Neural cell (in vitro differentiated cells): ENCODE results near the gene GPR17. TPM values are rescaled to one million over a fixed set of nuclear protein-coding genes. Genes with fewer than 3 reads are reported as not detected.

Source experiments
- H2AFZ ChIP-seq: fragments of 200-600, 300-800 bp; sonication (generic), shearing (Covaris generic); 2 replicates; pipeline ENCODE4 v1.6.0; 2014; ENCODE audit warnings: low read depth, mild to moderate bottlenecking, antibody characterized with exemption, low read length, moderate library complexity
- H3F3A ChIP-seq: fragments of 200-600 bp; shearing (Covaris generic); 2 replicates; pipeline ENCODE4 v1.6.1; 2016; ENCODE audit warnings: mild to moderate bottlenecking, moderate library complexity, mixed read lengths, antibody characterized with exemption, low read length; ENCODE audit not compliant: insufficient read depth, poor library complexity, severe bottlenecking
- H3K27ac ChIP-seq: fragments of 200-600, 300-800 bp; sonication (generic), shearing (Covaris generic); 2 replicates; pipeline ENCODE4 v1.5.1; 2014; ENCODE audit warnings: mild to moderate bottlenecking, low read length, moderate library complexity
- H3K27me3 ChIP-seq: fragments of 300-800, 200-600 bp; sonication (generic), shearing (Covaris generic); 2 replicates; pipeline ENCODE4 v1.6.0; 2014; ENCODE audit warnings: mild to moderate bottlenecking, low read depth, low read length, moderate library complexity; ENCODE audit not compliant: insufficient read depth
- H3K36me3 ChIP-seq: fragments of 300-800, 200-600 bp; sonication (generic), shearing (Covaris generic); 2 replicates; pipeline ENCODE4 v1.5.1; 2014; ENCODE audit warnings: mild to moderate bottlenecking, antibody characterized with exemption, low read length, moderate library complexity; ENCODE audit not compliant: insufficient read depth
- H3K4me2 ChIP-seq: fragments of 300-800, 200-600 bp; sonication (generic), shearing (Covaris generic); 2 replicates; pipeline ENCODE4 v1.6.0; 2014; ENCODE audit warnings: mild to moderate bottlenecking, low read length
- H3K4me3 ChIP-seq: fragments of 300-800, 200-600 bp; sonication (generic), shearing (Covaris generic); 2 replicates; pipeline ENCODE4 v1.5.1; 2014; ENCODE audit warnings: mild to moderate bottlenecking, low read length, moderate library complexity
- H3K79me2 ChIP-seq: fragments of 200-600 bp; shearing (Covaris generic); replicated peaks from 2 replicates; pipeline ENCODE4 v1.6.0; 2014; ENCODE audit warnings: mild to moderate bottlenecking, low read length, moderate library complexity; ENCODE audit not compliant: insufficient read depth
- H3K9ac ChIP-seq: fragments of 300-800, 200-600 bp; sonication (generic), shearing (Covaris generic); 2 replicates; pipeline ENCODE4 v1.6.1; 2016; ENCODE audit warnings: mild to moderate bottlenecking, low read length, mixed read lengths
- H3K9me2 ChIP-seq: fragments of 200-600 bp; shearing (Covaris generic); 2 replicates; pipeline ENCODE4 v1.6.1; 2016; ENCODE audit warnings: mild to moderate bottlenecking, low read length, mixed read lengths; ENCODE audit not compliant: insufficient read depth
- H3K9me3 ChIP-seq: fragments of 200-600, 300-800 bp; sonication (generic), shearing (Covaris generic); 2 replicates; pipeline ENCODE4 v1.6.1; 2016; ENCODE audit warnings: mild to moderate bottlenecking, mixed run types, low read length, moderate library complexity, mixed read lengths
- H4K20me1 ChIP-seq: fragments of 200-600 bp; shearing (Covaris generic); 2 replicates; pipeline ENCODE4 v1.6.1; 2016; ENCODE audit warnings: mild to moderate bottlenecking, mixed run types; ENCODE audit not compliant: insufficient read depth
- EP300 ChIP-seq: fragments of 450-650 bp; conservative IDR thresholded peaks from 2 replicates; pipeline ENCODE4 v1.6.1; 2014; ENCODE audit warnings: antibody characterized with exemption, mild to moderate bottlenecking, moderate library complexity; ENCODE audit not compliant: poor library complexity, severe bottlenecking
- EZH2 ChIP-seq: fragments of 200-600, 300-800 bp; shearing (Covaris generic), sonication (generic); IDR thresholded peaks from 2 replicates; pipeline ENCODE4 v1.6.1; 2014; ENCODE audit warnings: antibody characterized with exemption, low read length, borderline replicate concordance, mild to moderate bottlenecking; ENCODE audit not compliant: insufficient read depth, poor library complexity, severe bottlenecking
- MXI1 ChIP-seq: fragments of 450-650 bp; conservative IDR thresholded peaks from 2 replicates; pipeline ENCODE4 v1.6.1; 2014; ENCODE audit warnings: antibody characterized with exemption, mild to moderate bottlenecking; ENCODE audit not compliant: poor library complexity, severe bottlenecking
- POLR2AphosphoS5 ChIP-seq: IDR thresholded peaks from 2 replicates; pipeline ENCODE4 v1.6.1; 2012
- RAD21 ChIP-seq: fragments of 450-650 bp; conservative IDR thresholded peaks from 2 replicates; pipeline ENCODE4 v1.6.1; 2014; ENCODE audit warnings: antibody characterized with exemption, mild to moderate bottlenecking, moderate library complexity
- SMC3 ChIP-seq: fragments of 450-650 bp; conservative IDR thresholded peaks from 2 replicates; pipeline ENCODE4 v1.6.1; 2014; ENCODE audit warnings: antibody characterized with exemption, mild to moderate bottlenecking, moderate library complexity; ENCODE audit not compliant: poor library complexity
- TAF1 ChIP-seq: IDR thresholded peaks from 2 replicates; pipeline ENCODE4 v1.6.1; 2012; ENCODE audit warnings: low read depth
- polyA plus RNA-seq: library from polyadenylated mRNA; depleted of rRNA; stranded (reverse); fragments of >200 nt; gene quantifications from 2 replicates; pipeline ENCODE4 v1.2.3, GENCODE V29; 2014
- TF ChIP-seq, protein P1 (sequence below): IDR thresholded peaks from 2 replicates; pipeline ENCODE4 v1.6.1; 2012; ENCODE audit warnings: borderline replicate concordance
- TF ChIP-seq, protein P2 (sequence below): fragments of 450-650 bp; IDR thresholded peaks from 2 replicates; pipeline ENCODE4 v1.5.1; 2014; ENCODE audit warnings: antibody characterized with exemption, mild to moderate bottlenecking, moderate library complexity; ENCODE audit not compliant: poor library complexity, severe bottlenecking

Gene GPR17
- polyA plus RNA-seq, 1 donor from 2014 or later, result not detected

GRCh38 chr2:127631541-127631996, 14.4 kb upstream of the GPR17 start:
- Histone ChIP-seq H3K27me3 (no peaks in the 10 kb centered on the region), H3K9me2 (no peaks in the 10 kb centered on the region), H3K9me3 (no peaks in the 10 kb centered on the region), H3K4me3 (no peak overlapping the region), H3K79me2 (no peaks in the 10 kb centered on the region), H4K20me1 (no peaks in the 10 kb centered on the region), H3K36me3 (no peaks in the 10 kb centered on the region), H3K4me2 (no peak overlapping the region), H3K9ac (no peak overlapping the region), H2AFZ (no peak overlapping the region), H3F3A (no peaks in the 10 kb centered on the region), H3K27ac (no peak overlapping the region)
- no peak for TF ChIP-seq EZH2
- TF ChIP-seq MXI1, result no peak

- TF ChIP-seq, protein P1, sequence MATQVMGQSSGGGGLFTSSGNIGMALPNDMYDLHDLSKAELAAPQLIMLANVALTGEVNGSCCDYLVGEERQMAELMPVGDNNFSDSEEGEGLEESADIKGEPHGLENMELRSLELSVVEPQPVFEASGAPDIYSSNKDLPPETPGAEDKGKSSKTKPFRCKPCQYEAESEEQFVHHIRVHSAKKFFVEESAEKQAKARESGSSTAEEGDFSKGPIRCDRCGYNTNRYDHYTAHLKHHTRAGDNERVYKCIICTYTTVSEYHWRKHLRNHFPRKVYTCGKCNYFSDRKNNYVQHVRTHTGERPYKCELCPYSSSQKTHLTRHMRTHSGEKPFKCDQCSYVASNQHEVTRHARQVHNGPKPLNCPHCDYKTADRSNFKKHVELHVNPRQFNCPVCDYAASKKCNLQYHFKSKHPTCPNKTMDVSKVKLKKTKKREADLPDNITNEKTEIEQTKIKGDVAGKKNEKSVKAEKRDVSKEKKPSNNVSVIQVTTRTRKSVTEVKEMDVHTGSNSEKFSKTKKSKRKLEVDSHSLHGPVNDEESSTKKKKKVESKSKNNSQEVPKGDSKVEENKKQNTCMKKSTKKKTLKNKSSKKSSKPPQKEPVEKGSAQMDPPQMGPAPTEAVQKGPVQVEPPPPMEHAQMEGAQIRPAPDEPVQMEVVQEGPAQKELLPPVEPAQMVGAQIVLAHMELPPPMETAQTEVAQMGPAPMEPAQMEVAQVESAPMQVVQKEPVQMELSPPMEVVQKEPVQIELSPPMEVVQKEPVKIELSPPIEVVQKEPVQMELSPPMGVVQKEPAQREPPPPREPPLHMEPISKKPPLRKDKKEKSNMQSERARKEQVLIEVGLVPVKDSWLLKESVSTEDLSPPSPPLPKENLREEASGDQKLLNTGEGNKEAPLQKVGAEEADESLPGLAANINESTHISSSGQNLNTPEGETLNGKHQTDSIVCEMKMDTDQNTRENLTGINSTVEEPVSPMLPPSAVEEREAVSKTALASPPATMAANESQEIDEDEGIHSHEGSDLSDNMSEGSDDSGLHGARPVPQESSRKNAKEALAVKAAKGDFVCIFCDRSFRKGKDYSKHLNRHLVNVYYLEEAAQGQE, result no peak
- no peak for TF ChIP-seq TAF1
- TF ChIP-seq POLR2AphosphoS5, result no peak
- no peak for TF ChIP-seq EZH2
- TF ChIP-seq RAD21, result no peak
- TF ChIP-seq SMC3, result no peak
- no peak for TF ChIP-seq MXI1
- no peak for TF ChIP-seq EP300
- TF ChIP-seq, protein P2, sequence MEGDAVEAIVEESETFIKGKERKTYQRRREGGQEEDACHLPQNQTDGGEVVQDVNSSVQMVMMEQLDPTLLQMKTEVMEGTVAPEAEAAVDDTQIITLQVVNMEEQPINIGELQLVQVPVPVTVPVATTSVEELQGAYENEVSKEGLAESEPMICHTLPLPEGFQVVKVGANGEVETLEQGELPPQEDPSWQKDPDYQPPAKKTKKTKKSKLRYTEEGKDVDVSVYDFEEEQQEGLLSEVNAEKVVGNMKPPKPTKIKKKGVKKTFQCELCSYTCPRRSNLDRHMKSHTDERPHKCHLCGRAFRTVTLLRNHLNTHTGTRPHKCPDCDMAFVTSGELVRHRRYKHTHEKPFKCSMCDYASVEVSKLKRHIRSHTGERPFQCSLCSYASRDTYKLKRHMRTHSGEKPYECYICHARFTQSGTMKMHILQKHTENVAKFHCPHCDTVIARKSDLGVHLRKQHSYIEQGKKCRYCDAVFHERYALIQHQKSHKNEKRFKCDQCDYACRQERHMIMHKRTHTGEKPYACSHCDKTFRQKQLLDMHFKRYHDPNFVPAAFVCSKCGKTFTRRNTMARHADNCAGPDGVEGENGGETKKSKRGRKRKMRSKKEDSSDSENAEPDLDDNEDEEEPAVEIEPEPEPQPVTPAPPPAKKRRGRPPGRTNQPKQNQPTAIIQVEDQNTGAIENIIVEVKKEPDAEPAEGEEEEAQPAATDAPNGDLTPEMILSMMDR, result no peak
- H3K9ac ChIP-seq, result no peak overlapping the region
- no peak overlapping the region for H2AFZ ChIP-seq
- no peaks in the 10 kb centered on the region for H3F3A ChIP-seq
- no peaks in the 10 kb centered on the region for H3K9me3 ChIP-seq
- no peaks in the 10 kb centered on the region for H4K20me1 ChIP-seq
- H3K27me3 ChIP-seq, result no peaks in the 10 kb centered on the region
- H3K36me3 ChIP-seq, result no peaks in the 10 kb centered on the region
- no peaks in the 10 kb centered on the region for H3K79me2 ChIP-seq
- H3K4me3 ChIP-seq, result no peak overlapping the region
- H3K27ac ChIP-seq, result no peak overlapping the region
- H3K4me2 ChIP-seq, result no peak overlapping the region
- H3K9me2 ChIP-seq, result no peaks in the 10 kb centered on the region
Observed at GRCh38 chr2:127631997-127632581, 13.9 kb upstream of the GPR17 start.
